Ishikawa (cell line): Measurements from ENCODE around the gene DMD.

Source experiments
- EP300 ChIP-seq: IDR thresholded peaks from 2 replicates; pipeline ENCODE4 v1.6.1; 2012; ENCODE audit warnings: borderline replicate concordance
- MAX ChIP-seq: IDR thresholded peaks from 2 replicates; pipeline ENCODE4 v1.6.1; 2012
- NFIC ChIP-seq: IDR thresholded peaks from 2 replicates; pipeline ENCODE4 v1.6.1; 2012
- RAD21 ChIP-seq: IDR thresholded peaks from 2 replicates; pipeline ENCODE4 v1.6.1; 2012; ENCODE audit warnings: low read depth
- REST ChIP-seq: IDR thresholded peaks from 2 replicates; pipeline ENCODE4 v1.6.1; 2012; ENCODE audit warnings: low read depth, mild to moderate bottlenecking
- TAF1 ChIP-seq: IDR thresholded peaks from 2 replicates; pipeline ENCODE4 v1.6.1; 2012; ENCODE audit warnings: low read depth, mild to moderate bottlenecking
- TCF12 ChIP-seq: IDR thresholded peaks from 2 replicates; pipeline ENCODE4 v1.6.1; 2012; ENCODE audit warnings: low read depth
- TEAD4 ChIP-seq: IDR thresholded peaks from 2 replicates; pipeline ENCODE4 v1.6.1; 2012
- YY1 ChIP-seq: IDR thresholded peaks from 2 replicates; pipeline ENCODE4 v1.6.1; 2012; ENCODE audit warnings: low read depth

GRCh38 chrX:32987142-32987541 is 224.2 kb downstream of the DMD start:
- no peak for TF ChIP-seq TAF1
- TF ChIP-seq REST: no peak
- no peak for TF ChIP-seq NFIC
- no peak for TF ChIP-seq TCF12
- TF ChIP-seq YY1: no peak
- TF ChIP-seq MAX: no peak
- TF ChIP-seq TEAD4: no peak
- no peak for TF ChIP-seq RAD21
- no peak for TF ChIP-seq EP300
